ENCODE data around the gene TRIB2. TPM values are rescaled to one million over a fixed set of nuclear protein-coding genes. Genes with fewer than 3 reads are reported as not detected.

The TRIB2 gene
- total and polyA plus RNA-seq, 2 experiments from 2014 or later = 19.2 to 27.2 TPM

- Histone ChIP-seq H3K36me3 (replicated peaks; ENCODE audit: insufficient read depth, low read depth) (no peaks in the 10 kb centered on the region), H3K27ac (peak overlapping the region; percentile 96), H3K79me2 (peaks cover 28% of the 10 kb centered on the region), H3K4me3 (no peak overlapping the region), H3K9me3 (ENCODE audit: low read depth) (no peaks in the 10 kb centered on the region), H2AFZ (peak overlapping the region; percentile 75), H3K27me3 (no peaks in the 10 kb centered on the region), H3K4me2 (peak overlapping the region; percentile 84), H3K9me2 (replicated peaks; ENCODE audit: insufficient read depth) (no peaks in the 10 kb centered on the region), H4K20me1 (ENCODE audit: insufficient read depth, poor library complexity, severe bottlenecking) (peaks cover 7% of the 10 kb centered on the region), H3K4me1 (ENCODE audit: insufficient read depth) (peaks cover 7% of the 10 kb centered on the region)
- DNase-seq (ENCODE audit: low spot score) = no peak
- 51% methylated on average over 14 of the region's 14 CpGs for WGBS (ENCODE audit: low lambda C conversion rate, missing lambda C conversion rate)
- TF ChIP-seq EZH2phosphoT487 (IDR thresholded peaks at IDR 0.05; ENCODE audit: low read depth, severe bottlenecking, unreplicated experiment) (no peak), EZH2 (IDR thresholded peaks at IDR 0.05; ENCODE audit: borderline replicate concordance) (no peak), CTCF (IDR thresholded peaks at IDR 0.05; ENCODE audit: poor library complexity) (no peak)
These were observed 1.3 kb upstream of the TRIB2 start for GRCh38 chr2:12715258-12716031.

- H3K4me1 ChIP-seq (ENCODE audit: insufficient read depth) = peaks cover 12% of the 10 kb centered on the region
These were observed 779 bp upstream of the TRIB2 start for GRCh38 chr2:12716032-12716281.

GRCh38 chr2:12717191-12718014, 667 bp downstream of the TRIB2 start:
- Histone ChIP-seq H3K27me3 (no peaks in the 10 kb centered on the region), H3K9me2 (replicated peaks; ENCODE audit: insufficient read depth) (no peaks in the 10 kb centered on the region), H3K27ac (peak overlapping the region; percentile 83), H3K4me2 (peak overlapping the region; percentile 84), H3K36me3 (replicated peaks; ENCODE audit: insufficient read depth, low read depth) (no peaks in the 10 kb centered on the region), H2AFZ (peak overlapping the region; percentile 70), H3K4me1 (ENCODE audit: insufficient read depth) (peaks cover 27% of the 10 kb centered on the region), H3K9me3 (ENCODE audit: low read depth) (no peaks in the 10 kb centered on the region), H4K20me1 (ENCODE audit: insufficient read depth, poor library complexity, severe bottlenecking) (peaks cover 24% of the 10 kb centered on the region), H3K4me3 (peak overlapping the region; percentile 99), H3K79me2 (peaks cover 48% of the 10 kb centered on the region)
- no peak for TF ChIP-seq EZH2 (IDR thresholded peaks at IDR 0.05; ENCODE audit: borderline replicate concordance)
- no peak for TF ChIP-seq EZH2phosphoT487 (IDR thresholded peaks at IDR 0.05; ENCODE audit: low read depth, severe bottlenecking, unreplicated experiment)
- TF ChIP-seq CTCF (IDR thresholded peaks at IDR 0.05; ENCODE audit: poor library complexity) = peak; percentile 67
- 1% methylated on average over 73 of the region's 74 CpGs for WGBS (ENCODE audit: low lambda C conversion rate, missing lambda C conversion rate)
- peak; percentile 70 for DNase-seq (ENCODE audit: low spot score)

More at GRCh38 chr2:12716032-12716281, 779 bp upstream of the TRIB2 start:
- Histone ChIP-seq H3K27ac (peak overlapping the region; percentile 96), H3K4me3 (peak overlapping the region; percentile 50), H3K4me2 (peak overlapping the region; percentile 84), H3K9me2 (replicated peaks; ENCODE audit: insufficient read depth) (no peaks in the 10 kb centered on the region), H3K9me3 (ENCODE audit: low read depth) (no peaks in the 10 kb centered on the region), H2AFZ (peak overlapping the region; percentile 75), H3K36me3 (replicated peaks; ENCODE audit: insufficient read depth, low read depth) (no peaks in the 10 kb centered on the region), H3K79me2 (peaks cover 33% of the 10 kb centered on the region), H3K27me3 (no peaks in the 10 kb centered on the region), H4K20me1 (ENCODE audit: insufficient read depth, poor library complexity, severe bottlenecking) (peaks cover 12% of the 10 kb centered on the region)
- DNase-seq (ENCODE audit: low spot score) = peak; percentile 88
- 15% methylated on average over 3 of the region's 3 CpGs for WGBS (ENCODE audit: low lambda C conversion rate, missing lambda C conversion rate)
- TF ChIP-seq CTCF (IDR thresholded peaks at IDR 0.05; ENCODE audit: poor library complexity) (peak; percentile 70), EZH2 (IDR thresholded peaks at IDR 0.05; ENCODE audit: borderline replicate concordance) (no peak)

All from hepatocyte (in vitro differentiated cells).